Stomach (tissue), 4 donors: ENCODE measurements around the gene STOX1.

Source experiments
- EP300 ChIP-seq: sonication (generic); formaldehyde crosslinking; IDR thresholded peaks from one replicate; pipeline ENCODE4 v1.6.1; 2017; ENCODE audit warnings: antibody characterized with exemption
- POLR2AphosphoS5 ChIP-seq, 3 donors: sonication (generic); formaldehyde crosslinking; IDR thresholded peaks; one replicate each; pipeline ENCODE4 v1.6.1; 2016; ENCODE audit warnings: antibody characterized with exemption in 3 of 3
- TF ChIP-seq, protein P1 (sequence below), 7 experiments: fragments of 450-650 bp in 4 of 7; fragments of 200-600 bp in 3 of 7; sonication (generic) in 3 of 7; IDR thresholded peaks; one replicate each; pipeline ENCODE4 v1.5.1; 2016 to 2019; ENCODE audit warnings: antibody characterized with exemption in 7 of 7, control low read depth in 2 of 7, mild to moderate bottlenecking in 1 of 7

GRCh38 chr10:68871105-68871711 lies 43.9 kb downstream of the STOX1 start:
- TF ChIP-seq, protein P1, sequence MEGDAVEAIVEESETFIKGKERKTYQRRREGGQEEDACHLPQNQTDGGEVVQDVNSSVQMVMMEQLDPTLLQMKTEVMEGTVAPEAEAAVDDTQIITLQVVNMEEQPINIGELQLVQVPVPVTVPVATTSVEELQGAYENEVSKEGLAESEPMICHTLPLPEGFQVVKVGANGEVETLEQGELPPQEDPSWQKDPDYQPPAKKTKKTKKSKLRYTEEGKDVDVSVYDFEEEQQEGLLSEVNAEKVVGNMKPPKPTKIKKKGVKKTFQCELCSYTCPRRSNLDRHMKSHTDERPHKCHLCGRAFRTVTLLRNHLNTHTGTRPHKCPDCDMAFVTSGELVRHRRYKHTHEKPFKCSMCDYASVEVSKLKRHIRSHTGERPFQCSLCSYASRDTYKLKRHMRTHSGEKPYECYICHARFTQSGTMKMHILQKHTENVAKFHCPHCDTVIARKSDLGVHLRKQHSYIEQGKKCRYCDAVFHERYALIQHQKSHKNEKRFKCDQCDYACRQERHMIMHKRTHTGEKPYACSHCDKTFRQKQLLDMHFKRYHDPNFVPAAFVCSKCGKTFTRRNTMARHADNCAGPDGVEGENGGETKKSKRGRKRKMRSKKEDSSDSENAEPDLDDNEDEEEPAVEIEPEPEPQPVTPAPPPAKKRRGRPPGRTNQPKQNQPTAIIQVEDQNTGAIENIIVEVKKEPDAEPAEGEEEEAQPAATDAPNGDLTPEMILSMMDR (IDR thresholded peaks at IDR 0.05) = no peak
- no peak for TF ChIP-seq POLR2AphosphoS5 (IDR thresholded peaks at IDR 0.05)
- no peak for TF ChIP-seq EP300
